ENCODE measurements around the gene ESRRB.

- TF ChIP-seq CTCF (conservative IDR thresholded peaks at IDR 0.05; ENCODE audit: low read length) (no peak), EZH2phosphoT487 (IDR thresholded peaks at IDR 0.05; ENCODE audit: borderline replicate concordance, low read depth, low read length) (no peak)
These were observed 155.9 kb downstream of the ESRRB start for GRCh38 chr14:76531821-76532318.
